GM21619 (cell line): ENCODE data around the gene SLC12A6.

Experiments used
- ATAC-seq: cut with Tn5 transposase; IDR thresholded peaks from one replicate; pipeline ENCODE4 v1.9.1; 2021; ENCODE audit not compliant: unreplicated experiment

SLC12A6 gene

DNA sequence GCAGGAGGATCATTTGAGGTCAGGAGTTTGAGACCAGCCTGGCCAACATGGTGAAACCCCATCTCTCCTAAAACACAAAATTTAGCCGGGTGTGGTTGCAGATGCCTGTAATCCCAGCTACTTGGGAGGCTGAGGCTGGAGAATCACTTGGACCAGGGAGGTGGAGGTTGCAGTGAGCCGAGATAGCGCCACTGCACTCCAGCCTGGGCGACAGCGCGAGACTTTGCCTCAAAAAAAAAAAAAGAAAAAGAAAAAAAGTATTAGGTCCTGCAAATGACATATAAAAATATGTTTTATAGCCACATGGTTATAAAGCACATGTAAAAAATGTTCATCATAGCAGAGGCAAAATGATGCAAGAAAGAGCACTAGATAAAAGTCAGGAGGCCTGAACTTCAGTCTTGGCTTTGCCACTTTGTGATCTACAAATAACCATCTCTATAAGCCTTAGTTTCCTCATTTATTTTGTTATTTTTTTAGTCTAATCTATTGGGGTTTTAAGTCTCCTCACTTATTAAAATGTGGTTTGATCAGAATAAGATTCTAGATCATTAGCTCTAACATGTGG lies 4.9 kb downstream of the SLC12A6 start:
- ATAC-seq, result no peak

DNA sequence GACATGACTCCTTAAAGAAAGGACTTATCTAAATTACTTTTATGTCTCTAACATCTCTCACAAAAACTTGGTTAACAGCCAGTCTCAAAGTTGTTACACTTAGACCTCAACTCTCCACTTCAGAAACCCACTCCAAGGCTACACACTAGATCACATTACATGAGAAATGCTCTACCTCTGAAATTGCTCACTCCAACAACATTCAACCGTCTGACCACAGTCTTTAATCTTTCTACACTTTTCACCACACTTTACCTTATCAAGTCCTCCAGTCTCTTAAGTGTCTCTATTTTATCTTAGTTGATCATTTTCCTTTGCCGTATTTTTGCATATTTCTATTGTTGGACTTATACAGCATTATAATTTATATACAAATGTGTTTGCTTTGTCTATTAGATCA lies 5.8 kb downstream of the SLC12A6 start:
- no peak for ATAC-seq

DNA sequence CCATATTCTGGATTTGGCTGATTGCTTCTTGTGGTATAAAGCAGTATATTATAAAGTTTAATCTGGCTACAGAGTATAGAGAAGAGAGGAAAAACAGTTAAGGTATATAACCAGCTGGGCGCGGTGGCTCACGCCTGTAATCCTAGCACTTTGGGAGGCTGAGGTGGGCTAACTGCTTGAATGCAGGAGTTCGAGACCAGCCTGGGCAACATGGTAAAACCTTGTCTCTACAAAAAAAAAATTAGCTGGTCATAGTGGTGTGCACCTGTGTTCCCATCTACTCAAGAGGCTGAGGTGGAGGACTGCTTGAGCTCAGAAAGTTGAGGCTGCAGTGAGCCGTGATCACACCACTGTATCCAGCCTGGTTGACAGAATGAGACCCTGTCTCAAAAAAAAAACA lies 7.3 kb downstream of the SLC12A6 start:
- ATAC-seq, result no peak

DNA sequence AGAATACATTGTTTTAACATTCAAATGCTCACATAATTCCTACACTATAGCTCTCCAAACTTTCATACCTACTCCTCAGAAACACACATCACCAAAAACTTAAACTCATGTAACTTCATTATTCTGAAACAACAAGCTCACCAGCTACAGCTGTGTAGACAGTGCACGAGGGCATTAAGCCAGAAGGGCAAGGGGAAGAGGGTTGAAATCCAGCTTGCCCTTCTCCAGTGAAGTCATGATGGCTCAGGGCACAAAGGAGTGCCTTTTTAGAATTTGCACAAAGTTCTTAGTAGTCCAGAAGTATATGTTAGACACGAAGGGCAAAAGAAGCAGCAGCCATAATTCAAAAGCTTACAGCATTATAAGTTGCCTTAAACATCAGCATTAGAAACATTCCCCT lies 8.6 kb downstream of the SLC12A6 start:
- ATAC-seq, result no peak

DNA sequence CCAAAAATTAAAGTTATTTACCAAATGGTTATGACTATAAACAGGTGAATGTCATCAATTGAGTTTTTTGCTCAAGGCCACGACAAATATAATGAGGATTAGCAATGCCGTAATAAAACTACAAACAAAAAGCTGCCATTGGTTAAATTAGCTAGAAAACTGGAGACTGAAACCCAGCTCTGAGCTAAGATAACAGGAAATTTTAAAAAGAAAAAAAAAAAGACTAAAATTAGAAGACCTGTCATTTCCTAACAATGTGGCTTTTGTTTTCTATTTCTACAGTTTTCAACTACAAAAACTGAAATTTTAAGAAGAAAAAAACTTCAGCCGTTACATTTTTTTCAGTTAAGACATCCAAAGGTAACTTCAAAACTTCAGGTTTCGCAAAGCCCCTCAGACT lies 9.7 kb downstream of the SLC12A6 start:
- no peak for ATAC-seq

DNA sequence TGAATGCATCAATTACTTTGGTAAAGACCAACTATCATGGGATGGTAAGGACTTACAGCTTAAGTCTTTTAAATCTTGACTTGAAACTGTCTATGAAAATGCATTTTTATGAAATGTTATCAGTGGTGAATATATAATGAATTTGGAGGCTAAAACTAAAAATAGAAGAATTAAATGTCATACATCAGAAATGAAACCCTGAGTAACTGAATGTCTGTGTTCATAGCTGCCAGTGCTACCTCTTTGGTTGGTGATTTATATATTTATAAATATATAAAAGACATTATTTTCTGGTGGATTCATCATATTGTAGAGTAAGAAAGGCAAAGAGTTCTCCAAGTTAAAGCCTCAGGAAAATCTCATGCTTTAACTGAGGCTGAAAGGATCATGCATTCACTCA lies 12.2 kb downstream of the SLC12A6 start:
- no peak for ATAC-seq

DNA sequence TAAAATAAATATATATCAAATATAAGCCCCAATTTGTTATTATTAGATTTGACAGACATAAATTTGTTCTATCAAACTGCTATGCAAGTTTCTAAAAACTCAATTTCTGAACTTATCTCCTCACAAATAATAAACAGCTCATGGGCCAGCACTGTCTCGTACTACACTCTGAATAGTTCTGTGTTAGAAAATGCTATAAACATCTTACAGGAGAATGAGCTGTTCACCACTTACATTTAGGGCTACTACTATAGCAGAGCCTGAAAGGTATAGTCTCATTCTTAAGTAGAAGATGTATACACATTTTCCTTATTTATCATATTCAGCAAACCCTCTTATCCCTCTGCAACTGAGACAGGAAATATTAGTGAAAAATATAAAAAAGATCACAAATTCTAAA lies 12.6 kb downstream of the SLC12A6 start:
- no peak for ATAC-seq

DNA sequence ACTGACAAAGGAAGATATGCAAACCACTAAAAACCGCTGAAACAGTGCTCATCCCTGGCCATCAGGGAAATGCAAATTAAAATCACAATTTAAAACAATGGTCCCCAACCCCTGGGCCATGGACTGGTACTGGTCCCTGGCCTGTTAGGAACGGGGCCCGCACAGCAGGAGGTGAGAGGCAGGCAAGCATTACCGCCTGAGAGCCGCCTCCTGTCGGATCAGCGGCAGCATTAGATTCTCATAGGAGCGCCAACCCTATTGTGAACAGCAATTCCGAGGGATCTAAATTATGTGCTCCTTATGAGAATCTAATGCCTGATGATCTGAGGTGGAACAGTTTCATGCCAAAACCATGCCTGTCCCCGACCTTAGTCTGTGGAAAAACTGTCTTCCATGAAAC lies 14.4 kb downstream of the SLC12A6 start:
- no peak for ATAC-seq

DNA sequence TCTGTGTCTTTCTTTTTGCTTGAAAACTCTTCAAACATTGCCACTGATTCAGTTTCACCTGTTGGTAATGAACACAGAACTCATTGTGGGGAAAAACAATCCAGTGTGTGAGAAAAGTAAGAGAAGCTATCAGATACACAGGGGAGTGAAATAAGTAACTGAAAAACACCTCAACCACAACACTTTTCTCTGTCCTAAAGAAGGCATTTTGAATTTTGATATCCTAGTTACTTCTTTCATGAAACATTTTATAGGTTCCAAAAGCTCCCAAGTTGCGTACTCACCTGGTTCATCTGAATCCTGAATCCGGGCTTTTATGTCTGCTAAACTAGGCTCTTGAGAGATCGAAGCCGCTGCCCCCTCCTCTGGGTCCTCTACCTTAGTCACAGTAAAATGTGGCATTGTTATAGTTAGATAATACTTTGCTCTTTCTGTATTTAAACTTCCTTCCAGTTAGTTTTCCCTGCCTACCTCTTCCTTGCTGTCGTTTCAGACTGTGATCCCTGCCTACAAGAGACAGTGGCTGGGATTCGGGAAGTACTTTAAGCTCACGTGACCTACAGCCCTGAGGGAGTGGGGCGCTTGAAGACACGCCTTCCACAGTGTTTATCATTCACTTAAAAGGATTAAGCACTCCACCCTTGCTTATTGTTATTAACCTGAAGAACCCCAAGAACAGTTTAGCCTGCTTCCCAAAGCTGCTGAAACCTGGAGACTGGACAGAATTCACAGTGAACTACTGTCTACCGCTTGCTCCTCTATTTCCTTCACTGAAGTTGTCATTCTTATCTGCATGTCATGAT lies 19.1 kb downstream of the SLC12A6 start:
- peak; percentile 62 for ATAC-seq

DNA sequence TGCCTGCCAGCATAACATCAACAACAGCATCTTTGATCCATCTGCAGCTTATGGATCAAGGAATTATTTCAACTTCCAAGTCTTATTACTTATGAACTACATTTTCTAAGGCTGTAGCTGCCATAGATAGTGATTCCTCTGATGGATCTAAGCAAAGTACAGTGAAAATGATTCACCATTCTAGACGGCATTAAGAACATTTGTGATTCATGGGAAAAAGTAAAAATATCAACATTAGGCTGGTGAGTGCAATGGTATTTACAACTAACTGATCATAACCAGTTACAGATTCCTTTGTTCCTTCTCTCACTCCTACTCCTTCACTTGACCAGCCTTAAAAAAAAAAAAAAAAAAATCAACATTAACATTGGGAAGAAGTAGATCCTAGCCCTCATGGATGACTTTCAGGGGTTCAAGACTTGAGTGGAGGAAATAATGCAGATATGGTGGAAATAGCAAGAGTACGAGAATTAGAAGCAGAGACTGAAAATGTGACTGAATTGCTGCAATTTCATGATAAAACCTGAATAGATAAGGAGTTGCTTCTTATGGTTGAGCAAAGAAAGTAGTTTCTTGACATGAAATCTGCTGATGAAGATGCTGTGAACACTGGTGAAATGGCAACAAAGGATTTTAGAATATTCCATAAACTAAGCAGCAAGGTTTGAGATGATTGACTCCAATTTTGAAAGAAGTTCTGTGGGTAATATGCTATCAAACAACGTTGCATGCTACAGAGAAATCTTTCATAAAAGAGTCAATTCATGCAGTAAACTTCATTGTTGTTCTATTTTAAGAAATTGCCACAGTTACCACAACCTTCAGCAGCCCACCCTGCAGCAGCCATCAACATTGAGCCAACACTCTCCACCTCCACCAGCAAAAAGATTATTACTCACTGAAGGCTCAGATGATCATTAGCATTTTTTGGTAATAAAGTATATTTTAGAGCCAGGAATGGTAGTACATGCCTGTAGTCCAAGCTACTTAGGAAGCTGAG lies 22.8 kb downstream of the SLC12A6 start:
- ATAC-seq, result no peak

DNA sequence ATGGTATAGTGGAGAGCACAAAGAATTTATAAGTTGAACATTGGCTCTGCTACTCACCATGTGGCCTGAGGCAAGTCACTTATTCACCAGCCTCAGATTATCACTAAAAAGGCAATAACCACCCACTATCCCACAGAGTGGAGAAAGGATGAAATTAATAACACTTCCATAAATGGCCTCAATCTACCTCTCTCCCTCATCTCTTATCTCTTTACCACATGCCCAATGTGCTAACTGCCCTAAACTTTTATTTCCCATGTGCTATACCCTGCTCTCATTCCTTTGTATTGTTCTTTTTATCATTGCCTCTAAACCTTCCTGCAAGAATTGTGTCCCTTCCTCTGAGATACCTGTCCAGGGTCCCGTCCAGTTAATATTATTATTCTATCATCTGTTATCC lies 26.0 kb downstream of the SLC12A6 start:
- no peak for ATAC-seq

DNA sequence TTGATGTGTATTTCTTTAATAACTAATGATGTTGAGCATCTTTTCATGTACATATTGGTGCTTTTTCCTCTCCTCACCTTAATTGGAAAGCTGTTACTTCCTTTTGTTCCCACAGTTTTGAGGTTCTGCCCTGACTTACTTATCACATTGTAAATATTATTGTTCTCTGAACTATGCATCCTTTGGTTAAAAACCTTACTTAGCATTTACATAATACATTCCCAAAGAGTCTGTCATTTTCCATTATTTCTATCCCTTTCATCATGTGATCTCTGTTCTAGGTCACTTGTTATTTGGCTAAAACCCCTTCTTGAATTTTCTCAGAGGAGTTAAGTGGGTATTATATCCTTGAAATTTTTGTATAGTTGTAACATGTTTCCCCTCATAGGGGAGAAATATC lies 33.0 kb downstream of the SLC12A6 start:
- ATAC-seq, result no peak

DNA sequence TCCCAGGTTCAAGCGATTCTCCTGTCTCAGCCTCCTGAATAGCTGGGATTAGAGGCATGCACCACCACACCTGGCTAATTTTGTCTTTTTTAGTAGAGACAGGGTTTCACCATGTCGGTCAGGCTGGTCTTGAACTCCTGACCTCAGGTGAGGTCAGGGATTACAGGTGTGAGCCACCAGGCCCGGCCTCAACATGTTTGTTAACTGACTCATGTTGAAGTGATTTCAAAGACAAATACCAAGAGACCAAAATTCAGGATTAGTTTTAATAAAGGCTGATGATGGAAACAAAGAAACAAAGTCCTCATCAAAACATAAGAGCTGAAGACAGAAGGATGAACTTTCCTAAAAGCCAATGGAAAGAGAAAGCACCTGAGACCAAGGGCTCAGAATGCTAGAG lies 36.5 kb downstream of the SLC12A6 start:
- no peak for ATAC-seq

DNA sequence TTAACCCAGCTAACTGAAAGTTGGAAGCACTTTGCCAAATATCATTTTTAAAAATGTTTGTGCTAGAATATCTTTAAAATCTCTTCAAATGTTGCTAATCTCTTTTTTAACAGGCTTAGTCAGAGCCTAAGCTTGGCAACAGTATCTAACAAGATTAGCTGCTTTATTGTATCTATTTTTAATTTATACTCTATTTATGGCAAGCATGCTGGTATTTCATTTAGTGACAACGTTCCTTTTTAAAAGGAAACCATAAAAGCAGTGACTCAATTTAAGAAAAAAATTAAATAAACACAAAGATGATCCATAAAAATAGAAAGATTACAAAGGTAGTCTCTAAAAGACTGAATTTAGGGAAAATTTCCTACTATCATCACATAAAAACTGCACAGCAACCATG lies 40.5 kb downstream of the SLC12A6 start:
- no peak for ATAC-seq

DNA sequence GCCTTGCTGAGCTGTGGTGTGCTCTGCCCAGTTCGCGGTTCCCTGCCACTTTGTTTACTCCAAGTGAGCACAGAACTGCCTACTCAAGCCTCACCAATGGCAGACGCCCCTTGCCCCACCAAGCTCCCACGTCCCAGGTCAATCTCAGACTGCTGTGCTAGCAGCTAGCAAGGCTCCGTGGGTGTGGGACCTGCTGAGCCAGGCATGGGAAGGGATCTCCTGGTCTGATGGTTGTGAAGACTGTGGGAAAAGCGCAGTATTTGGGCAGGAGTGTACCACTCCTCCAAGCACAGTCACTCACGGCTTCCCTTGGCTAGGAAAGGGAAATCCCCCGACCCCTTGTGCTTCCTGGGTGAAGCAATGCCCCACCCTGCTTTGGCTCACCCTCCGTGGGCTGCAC lies 45.0 kb downstream of the SLC12A6 start:
- no peak for ATAC-seq

DNA sequence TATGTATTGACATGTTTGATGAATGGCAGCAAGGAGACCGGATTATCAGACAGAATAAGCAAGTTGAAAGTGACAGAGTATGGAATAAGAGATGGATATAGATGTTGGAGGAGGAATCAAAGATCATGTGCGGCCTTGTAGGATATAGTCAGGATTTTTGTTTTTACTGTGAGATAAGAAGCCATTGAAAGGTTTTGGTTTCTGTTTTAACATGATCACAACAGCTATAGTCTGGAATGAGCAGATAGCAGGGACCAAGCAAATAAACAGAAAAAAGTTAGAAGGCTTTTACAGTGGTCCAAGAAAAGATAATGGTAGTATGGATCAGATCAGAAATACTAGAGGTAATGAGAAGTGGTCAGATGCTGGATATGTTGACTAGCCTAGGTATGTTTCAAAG lies 52.6 kb downstream of the SLC12A6 start:
- ATAC-seq, result no peak

DNA sequence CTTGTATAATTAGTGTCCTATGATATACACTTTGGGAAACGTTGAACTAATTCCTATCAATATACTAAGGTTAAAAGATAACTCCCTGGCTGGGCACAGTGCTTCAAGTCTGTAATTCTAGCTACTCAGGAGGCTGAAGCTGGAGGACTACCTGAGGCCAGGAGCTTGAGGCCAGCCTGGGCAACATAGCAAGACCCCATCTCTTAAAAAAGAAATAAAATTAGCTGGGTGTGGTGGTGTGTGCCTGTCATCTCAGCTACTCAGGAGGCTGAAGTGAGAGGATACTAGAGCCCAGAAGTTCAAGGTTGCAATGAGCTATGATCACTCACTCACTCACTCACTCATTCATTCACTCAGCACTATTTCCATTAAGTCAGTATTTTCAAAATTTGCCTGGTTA lies 55.2 kb downstream of the SLC12A6 start:
- ATAC-seq, result no peak

DNA sequence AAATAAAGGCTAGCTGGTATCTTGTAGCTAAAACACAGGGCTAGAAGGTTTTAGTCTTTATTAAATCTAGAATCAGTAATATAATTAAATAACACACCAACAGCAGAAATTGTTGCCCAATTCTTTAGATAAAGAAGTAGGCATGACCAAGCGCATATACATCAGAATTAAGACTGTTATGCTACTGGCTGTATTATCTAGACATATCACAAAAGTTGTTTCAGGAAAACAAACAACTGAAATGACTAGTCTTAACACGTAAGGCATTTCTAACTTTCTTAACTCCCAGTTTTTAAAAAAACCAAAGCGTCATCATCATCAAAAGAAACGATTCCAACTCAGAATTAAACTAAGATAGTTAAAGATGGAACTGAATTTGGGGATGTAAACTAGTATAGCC lies 57.4 kb downstream of the SLC12A6 start:
- ATAC-seq, result no peak

DNA sequence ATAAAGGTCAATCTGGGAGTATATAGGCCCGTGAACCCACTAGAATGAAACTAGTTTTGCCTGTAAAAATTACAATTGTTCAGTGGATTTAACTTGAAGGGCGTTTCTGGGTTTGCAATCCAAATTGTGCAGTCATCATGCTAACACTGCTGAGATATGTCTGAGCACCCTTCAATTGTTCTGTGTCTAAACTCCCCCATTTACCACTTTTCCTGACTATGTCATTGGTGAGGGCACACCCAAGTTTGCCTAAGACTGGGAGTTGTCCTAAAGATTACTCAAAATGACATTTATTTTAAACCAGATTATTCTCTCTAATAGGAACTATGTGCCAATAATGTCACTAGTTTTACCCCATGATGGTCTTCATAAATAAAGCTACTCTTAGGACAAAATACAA lies 58.2 kb downstream of the SLC12A6 start:
- no peak for ATAC-seq

DNA sequence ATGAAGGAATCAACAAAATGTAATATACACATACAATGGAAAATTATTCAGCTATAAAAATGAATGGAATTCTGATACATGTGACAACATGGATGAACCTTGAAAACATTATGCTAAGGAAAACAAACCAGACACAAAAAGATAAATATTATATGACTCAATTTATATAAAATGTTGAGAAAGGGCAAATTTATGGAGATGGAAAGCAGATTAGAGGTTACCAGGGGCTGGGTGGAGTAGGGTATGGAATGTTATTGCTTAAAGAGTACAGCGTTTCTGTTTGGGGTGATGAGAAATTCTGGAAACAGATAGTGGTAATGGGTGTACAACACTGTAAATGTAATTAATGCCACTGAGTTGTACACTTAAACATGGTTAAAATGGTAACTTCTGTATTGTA lies 61.9 kb downstream of the SLC12A6 start:
- ATAC-seq, result no peak

DNA sequence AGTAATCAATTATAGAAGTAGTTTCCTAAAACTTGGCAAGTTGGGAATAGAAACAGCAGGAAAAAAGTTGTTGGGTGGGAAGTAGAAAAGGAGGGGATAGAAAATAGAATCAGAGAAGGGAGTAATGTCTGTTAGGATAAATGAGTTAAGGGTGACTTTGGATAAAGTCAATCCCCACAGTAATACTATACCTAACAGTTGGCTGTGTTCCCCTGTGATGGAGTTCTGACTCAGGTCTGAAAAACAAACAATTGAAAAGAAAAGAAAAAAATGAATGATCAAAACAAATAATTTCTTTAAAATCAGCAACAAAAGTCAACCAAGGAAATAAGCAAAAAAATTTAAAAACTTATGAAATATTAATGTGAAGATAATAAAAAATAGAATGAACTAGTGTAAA lies 62.4 kb downstream of the SLC12A6 start:
- ATAC-seq, result no peak

DNA sequence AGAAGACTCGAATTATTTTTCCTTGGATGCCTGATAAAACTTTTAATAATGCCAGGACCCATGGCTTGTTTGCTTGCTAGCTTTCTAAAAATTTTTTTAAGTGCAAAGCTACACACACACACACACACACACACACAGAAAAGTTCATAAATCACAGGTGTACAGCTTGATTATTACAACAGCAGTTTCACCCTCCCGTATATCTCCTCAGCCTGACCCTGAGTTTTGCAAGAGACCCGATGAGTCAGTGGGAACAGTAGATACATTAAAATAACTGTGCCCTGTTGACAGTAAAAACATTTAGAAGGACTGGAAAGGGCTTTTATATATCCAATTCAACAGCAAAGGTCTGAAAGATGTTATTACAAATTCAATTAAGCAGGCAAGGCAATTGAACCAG lies 66.1 kb downstream of the SLC12A6 start:
- no peak for ATAC-seq
